H1 (cell line): Measurements from ENCODE around the gene PHF3.

ENCODE experiments used
- BACH1 ChIP-seq: IDR thresholded peaks from 2 replicates; pipeline ENCODE4 v1.6.1; 2012; ENCODE audit warnings: low read length, improper control_type of control experiment
- BRCA1 ChIP-seq: IDR thresholded peaks from 2 replicates; pipeline ENCODE4 v1.6.1; 2012; ENCODE audit warnings: low read depth, low read length, improper control_type of control experiment
- EZH2 ChIP-seq: fragments of 200-600 bp; sonication (generic); IDR thresholded peaks from 2 replicates; pipeline ENCODE4 v1.7.1; 2012; ENCODE audit warnings: low read depth, mild to moderate bottlenecking, moderate library complexity, low read length, inconsistent platforms; ENCODE audit not compliant: severe bottlenecking
- FOSL1 ChIP-seq: IDR thresholded peaks from 2 replicates; pipeline ENCODE4 v1.6.1; 2011; ENCODE audit warnings: mild to moderate bottlenecking, low read depth, low read length, moderate library complexity; ENCODE audit not compliant: insufficient read depth
- GTF2F1 ChIP-seq: IDR thresholded peaks from 2 replicates; pipeline ENCODE4 v1.6.1; 2012; ENCODE audit warnings: low read depth, low read length, improper control_type of control experiment, borderline replicate concordance
- POLR2A ChIP-seq, 2 experiments: IDR thresholded peaks; 1 replicate in 1 of 2; 2 replicates in 1 of 2; pipeline ENCODE4 v1.6.1; 2011; ENCODE audit warnings: low read depth in 2 of 2, low read length in 2 of 2, mild to moderate bottlenecking in 2 of 2; ENCODE audit errors: control extremely low read depth in 1 of 2
- SUZ12 ChIP-seq: fragments of 200-600 bp; sonication (generic); IDR thresholded peaks from 2 replicates; pipeline ENCODE4 v1.6.1; 2012; ENCODE audit warnings: mild to moderate bottlenecking, inconsistent platforms, low read length, moderate library complexity, mixed read lengths
- TAF1 ChIP-seq: IDR thresholded peaks from 2 replicates; pipeline ENCODE4 v1.6.1; 2011; ENCODE audit warnings: mild to moderate bottlenecking, low read depth, low read length
- USF2 ChIP-seq: IDR thresholded peaks from 2 replicates; pipeline ENCODE4 v1.6.1; 2011; ENCODE audit warnings: low read length, improper control_type of control experiment
- TF ChIP-seq, protein P1 (sequence below), 3 experiments: IDR thresholded peaks; 1 replicate in 2 of 3; 2 replicates in 1 of 3; pipeline versions ENCODE4 v1.5.1 to v1.6.1; 2011; ENCODE audit warnings: low read length in 3 of 3, mild to moderate bottlenecking in 3 of 3, inconsistent platforms in 2 of 3, low read depth in 1 of 3, moderate library complexity in 1 of 3; ENCODE audit not compliant: insufficient read depth in 1 of 3; ENCODE audit errors: control extremely low read depth in 1 of 3

DNA sequence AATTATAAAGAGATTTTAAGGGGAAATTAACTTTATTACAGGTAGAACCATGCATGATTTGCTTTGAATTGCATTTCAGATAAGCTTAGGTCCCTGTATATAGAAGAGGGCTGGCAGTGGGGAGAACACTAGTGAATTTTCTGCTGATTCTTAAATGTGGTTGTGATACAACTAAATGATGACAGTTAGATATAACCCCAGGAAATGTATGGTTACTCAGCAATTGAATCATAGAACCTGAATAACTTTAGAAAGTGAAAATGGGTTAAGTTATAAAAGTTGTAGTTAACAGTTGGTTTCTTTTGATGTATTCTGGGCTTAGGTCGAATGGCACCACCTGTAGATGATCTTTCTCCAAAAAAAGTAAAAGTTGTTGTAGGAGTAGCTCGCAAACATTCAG is 70.1 kb downstream of the PHF3 start:
- TF ChIP-seq, protein P1, sequence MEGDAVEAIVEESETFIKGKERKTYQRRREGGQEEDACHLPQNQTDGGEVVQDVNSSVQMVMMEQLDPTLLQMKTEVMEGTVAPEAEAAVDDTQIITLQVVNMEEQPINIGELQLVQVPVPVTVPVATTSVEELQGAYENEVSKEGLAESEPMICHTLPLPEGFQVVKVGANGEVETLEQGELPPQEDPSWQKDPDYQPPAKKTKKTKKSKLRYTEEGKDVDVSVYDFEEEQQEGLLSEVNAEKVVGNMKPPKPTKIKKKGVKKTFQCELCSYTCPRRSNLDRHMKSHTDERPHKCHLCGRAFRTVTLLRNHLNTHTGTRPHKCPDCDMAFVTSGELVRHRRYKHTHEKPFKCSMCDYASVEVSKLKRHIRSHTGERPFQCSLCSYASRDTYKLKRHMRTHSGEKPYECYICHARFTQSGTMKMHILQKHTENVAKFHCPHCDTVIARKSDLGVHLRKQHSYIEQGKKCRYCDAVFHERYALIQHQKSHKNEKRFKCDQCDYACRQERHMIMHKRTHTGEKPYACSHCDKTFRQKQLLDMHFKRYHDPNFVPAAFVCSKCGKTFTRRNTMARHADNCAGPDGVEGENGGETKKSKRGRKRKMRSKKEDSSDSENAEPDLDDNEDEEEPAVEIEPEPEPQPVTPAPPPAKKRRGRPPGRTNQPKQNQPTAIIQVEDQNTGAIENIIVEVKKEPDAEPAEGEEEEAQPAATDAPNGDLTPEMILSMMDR (IDR thresholded peaks at IDR 0.05; ENCODE audit: control extremely low read depth in 1 of 3, insufficient read depth in 1 of 3, low read depth in 1 of 3, low read length in 3 of 3), result no peak
- TF ChIP-seq BACH1 (no peak), EZH2 (no peak), FOSL1 (no peak), USF2 (no peak), SUZ12 (no peak), BRCA1 (no peak), GTF2F1 (no peak), TAF1 (no peak), POLR2A (IDR thresholded peaks at IDR 0.05; ENCODE audit: control extremely low read depth in 1 of 2, low read depth in 2 of 2, low read length in 2 of 2) (no peak)
